ENCODE data around the gene ZNF407.

DNA sequence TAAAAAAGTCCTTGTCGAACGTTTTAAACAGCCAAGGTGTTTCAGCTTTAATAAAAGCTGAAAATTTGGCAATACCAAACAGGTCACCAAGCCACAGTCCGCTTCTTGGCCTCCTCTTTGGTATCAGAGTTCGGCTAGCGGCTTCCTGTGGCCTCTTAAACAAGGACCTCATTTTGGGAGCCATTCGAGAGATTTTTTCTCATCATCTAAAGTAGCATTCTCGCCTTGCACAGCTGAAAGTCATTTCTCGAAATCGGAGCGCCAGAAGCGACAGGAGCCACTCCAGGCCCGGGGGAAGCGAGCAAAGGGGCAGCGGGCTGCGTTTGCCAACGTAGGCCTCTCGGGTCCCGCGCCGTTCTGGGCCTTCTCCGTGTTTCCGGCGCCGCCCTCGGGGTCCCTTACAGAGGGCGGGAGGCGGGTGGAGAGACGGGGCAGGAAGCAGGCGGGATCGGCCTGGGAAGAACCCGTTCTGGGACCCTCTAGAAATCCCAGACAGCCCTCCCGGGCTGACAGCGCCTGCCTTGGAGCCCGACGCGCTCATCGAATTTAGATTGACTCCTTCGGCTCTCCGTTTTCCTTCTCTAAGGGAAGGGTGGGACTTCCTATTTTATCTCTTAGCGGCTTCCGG lies 522 bp upstream of the ZNF407 start:
- TF ChIP-seq, protein P1, sequence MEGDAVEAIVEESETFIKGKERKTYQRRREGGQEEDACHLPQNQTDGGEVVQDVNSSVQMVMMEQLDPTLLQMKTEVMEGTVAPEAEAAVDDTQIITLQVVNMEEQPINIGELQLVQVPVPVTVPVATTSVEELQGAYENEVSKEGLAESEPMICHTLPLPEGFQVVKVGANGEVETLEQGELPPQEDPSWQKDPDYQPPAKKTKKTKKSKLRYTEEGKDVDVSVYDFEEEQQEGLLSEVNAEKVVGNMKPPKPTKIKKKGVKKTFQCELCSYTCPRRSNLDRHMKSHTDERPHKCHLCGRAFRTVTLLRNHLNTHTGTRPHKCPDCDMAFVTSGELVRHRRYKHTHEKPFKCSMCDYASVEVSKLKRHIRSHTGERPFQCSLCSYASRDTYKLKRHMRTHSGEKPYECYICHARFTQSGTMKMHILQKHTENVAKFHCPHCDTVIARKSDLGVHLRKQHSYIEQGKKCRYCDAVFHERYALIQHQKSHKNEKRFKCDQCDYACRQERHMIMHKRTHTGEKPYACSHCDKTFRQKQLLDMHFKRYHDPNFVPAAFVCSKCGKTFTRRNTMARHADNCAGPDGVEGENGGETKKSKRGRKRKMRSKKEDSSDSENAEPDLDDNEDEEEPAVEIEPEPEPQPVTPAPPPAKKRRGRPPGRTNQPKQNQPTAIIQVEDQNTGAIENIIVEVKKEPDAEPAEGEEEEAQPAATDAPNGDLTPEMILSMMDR (IDR thresholded peaks at IDR 0.05; ENCODE audit: borderline replicate concordance, extremely low read depth, low read length, poor library complexity, severe bottlenecking) = no peak
- TF ChIP-seq EZH2 (IDR thresholded peaks at IDR 0.05; ENCODE audit: borderline replicate concordance, low read depth, low read length, severe bottlenecking) = no peak

Measured in DND-41 (cell line).